NCI-H2227 treated with DMSO at 0.1 percent for 48 hours (cell line): ENCODE data around the gene RADIL.

Experiments used
- DNase-seq: peaks from one replicate; lab custom pipeline; 2025; lab: John Stamatoyannopoulos, UW

The RADIL gene

DNA sequence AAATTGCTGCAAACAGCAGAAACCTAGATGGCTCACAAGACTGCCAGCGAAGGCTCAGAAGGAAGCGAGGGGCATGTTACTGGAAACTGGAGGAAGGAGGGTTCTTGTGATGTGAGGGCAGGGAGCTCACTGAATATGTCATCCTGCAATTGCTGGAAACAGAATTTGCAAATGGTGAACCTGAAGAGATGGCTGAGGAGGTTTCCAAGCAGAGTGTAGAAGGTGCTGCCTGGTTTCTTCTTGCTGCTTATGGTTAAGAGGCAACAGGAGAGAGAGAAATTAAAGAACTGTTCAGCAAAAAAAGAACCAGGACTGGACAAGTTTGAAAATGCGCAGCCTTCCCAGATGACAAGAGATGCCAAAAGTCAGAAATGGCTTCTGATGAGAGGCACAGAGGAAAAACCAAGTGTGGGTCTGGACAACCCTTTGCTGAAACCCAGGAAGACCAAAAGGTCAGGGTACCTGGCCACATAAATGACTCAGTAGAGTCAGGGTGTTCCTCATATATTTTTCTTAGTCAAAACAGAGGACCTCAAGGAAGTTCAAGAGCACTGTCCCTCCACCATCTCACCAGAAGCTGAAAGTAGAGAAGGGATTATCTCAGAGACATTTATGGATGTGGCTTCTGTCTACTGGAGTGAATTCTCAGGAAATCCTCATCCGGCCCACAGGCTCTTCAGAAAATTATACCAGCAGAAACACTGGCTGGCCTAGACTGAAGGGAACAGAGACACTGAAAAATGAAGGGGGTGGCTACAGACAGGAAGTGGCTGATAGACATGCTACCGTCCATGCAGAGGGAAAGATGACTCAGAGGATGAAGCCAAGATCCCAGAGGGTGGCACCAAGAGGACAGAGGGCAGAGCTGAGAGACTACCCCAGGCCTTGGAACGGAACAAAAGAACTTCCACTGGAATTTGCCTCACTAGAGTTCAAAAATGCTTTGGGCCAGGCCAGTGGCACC is 31.8 kb downstream of the RADIL start:
- DNase-seq = no peak

- DNase-seq = no peak
Measured at GRCh38 chr7:4850262-4850795, 33.2 kb downstream of the RADIL start.

- DNase-seq = no peak
Measured at GRCh38 chr7:4849390-4849789, 34.1 kb downstream of the RADIL start.

- peak; percentile 19 for DNase-seq
Measured at GRCh38 chr7:4845740-4846142, 37.8 kb downstream of the RADIL start.

DNA sequence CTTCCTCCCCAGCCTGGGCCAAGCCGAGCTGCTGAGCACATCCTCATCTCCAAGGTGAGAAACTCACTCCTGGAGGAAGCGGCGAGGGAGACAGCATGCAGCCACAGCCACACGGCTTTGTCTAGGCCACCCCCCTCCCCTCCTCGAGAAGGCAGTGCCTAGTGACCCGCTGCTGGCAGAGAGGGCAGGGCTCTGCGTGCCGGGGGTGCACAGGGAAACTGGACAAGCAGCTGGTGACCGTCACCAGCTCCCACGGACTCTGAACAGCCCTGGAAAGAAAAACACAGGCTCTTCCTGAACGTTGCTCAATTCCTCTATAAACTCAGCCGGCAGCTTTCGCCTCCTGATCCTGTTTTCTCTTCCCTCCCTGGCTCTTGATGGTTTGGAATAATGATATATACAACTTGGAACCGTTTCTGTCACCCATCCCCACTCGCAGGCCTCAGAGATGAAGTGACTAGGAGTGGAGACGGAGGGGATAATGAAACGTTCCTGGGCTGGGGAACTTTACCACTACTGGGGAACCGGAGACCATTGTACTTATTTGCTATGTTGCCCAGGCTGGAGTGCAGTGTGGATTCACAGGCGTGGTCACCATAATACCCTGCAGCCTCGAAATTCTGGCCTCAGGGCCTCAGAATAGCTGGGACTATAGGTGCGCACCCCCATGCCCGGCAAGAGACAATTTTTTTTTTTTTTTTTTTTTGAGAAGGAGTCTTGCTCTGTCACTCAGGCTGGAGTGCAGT is 41.0 kb downstream of the RADIL start:
- DNase-seq = no peak

DNA sequence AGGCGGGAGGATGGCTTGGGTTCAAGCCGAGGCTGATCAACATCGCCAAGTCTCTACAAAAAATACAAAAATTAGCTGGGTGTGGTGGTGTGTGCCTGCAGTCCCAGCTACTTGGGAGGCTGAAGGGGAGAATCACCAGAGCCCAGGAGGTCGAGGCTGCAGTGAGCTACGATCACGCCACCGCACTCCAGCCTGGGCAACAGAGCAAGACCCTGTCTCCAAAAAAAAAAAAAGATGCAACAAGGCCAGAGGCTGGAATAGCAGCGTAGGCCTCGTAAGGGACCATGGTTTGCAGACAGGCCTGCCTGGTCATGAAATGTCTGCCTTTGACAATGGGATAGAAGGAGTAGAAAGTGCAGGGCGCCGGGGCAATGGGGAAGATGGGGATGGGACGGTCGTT is 41.7 kb downstream of the RADIL start:
- no peak for DNase-seq

- DNase-seq = no peak
Measured at GRCh38 chr7:4841007-4841784, 42.3 kb downstream of the RADIL start.

- no peak for DNase-seq
Measured at GRCh38 chr7:4840079-4840501, 43.4 kb downstream of the RADIL start.

DNA sequence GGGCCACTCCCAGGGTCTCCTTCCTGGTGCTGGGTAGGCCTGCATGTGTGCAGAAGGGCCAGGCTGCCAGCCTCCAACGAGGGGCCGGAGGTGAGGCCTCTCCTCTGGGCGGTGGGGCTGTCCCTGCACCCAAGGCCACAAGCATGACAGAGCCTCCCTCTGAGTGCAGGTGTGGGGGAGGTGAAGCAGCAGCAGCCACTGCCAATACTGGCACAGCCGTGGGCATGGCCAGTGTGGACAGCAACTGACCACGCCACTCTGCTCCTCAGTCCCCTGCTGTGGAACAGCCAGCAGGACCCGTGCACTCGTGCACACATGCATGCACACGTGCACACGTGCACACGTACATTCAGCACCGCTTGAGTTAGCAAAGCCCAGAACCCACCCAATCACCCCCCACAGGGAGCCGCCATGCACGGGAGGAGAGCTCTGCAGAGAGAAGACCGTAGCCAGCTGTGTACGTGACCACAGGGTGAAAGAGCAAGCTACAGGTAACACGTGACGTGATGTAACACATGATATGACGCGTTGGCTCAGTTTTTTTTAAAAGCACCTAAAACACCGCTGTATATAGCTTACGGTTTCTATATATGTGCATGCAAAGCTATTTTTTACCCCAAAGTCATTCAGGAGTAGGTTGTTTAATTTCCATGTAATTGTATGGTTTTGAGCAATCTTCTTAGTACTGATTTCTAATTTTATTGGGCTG is 44.7 kb downstream of the RADIL start:
- no peak for DNase-seq

GRCh38 chr7:4837803-4838625 is 45.5 kb downstream of the RADIL start:
- DNase-seq = peak; percentile 81

DNA sequence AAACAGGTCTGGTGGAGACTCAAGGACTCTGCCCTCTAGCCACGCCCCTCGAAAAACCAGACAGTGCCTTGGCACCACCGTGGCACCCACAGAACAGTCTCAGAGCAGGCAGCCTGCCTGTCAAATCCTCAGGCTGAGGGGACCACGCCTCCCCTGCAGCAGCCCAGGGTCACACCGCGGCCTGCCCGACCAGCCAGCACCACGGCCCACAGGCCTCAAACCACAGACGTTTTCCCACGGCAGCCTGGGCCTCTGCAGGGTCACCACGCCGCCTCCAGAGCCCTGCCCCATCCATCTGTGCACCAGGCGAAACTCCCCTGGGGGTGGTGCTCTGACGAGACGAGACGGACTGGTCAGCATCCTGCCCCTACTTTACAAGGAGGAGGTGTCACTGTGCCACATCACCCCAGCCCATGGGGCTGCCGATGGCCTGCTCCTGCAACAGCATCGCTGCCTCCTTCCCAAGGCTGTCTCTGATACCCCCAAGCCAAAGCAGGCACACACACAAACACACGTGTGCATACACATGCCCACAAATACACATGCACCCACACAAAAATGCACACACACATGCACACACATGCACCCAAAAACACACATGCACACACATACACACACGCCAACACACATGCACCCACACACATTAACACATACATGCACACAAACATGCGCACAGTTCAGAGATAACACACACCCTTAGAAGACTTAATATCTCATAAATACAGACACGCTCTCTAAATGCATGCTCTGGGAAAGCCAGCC is 46.3 kb downstream of the RADIL start:
- DNase-seq = no peak

DNA sequence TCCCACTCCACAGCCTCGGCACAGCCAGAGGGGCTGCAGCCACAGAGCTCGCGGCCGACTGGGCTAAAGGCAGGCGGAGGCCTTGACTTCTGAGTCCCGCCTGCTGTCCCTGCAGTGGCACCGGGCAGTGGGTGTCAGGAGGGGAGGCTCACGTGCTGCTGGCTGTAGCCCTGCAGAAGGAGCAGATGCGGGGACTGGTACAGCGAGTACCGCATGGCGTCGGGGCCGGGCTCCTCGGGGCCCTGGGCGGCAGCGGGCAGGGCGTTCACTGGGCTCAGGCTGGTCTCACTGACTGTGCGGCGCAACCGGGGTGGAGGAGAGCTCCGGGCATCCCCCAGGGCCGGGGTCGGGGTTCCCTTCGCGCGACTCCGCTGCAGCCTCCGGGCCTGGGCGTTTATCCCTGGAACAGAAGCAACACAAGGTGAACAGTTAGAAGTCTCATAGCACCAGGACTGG is 47.3 kb downstream of the RADIL start:
- DNase-seq = no peak

GRCh38 chr7:4835398-4836205 is 47.9 kb downstream of the RADIL start:
- no peak for DNase-seq

DNA sequence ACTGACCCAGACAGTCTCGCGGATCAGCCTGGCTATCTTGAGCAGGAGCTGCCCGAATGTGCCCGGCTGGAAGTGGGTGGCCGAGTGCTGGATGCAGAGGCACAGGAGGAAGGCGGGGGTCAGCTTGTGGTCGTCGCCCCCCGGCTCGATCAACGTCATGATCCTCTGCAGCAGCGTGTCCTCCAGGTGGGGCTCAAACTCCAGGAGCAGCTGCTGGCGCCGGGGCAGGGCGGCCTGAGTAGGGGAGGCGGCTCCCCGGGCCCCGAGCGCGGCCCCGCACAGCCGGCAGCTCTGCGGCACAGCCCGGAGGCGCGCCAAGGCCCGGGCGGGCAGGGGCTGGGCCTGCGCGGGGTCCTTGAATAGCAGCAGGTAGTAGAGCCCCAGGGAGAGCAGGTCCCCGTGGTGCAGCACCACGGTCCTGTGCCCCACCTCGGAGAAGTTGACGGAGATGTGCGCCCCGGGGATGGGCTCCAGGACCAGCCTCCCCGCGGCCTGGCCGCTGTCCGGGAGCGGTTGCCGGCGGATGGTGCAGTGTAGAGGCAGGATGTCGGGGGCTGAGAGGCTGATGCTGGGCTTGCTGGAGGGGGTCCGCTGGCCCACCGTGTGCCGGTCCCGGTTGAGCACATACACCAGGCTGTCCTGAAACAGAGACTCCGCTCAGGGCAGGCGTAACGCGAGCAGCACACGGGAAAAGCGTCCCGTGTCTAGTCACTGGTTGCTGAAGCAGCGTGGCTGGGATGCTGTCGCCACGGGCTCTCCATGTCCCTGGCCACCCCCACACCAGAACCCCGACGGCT is 48.7 kb downstream of the RADIL start:
- no peak for DNase-seq

DNA sequence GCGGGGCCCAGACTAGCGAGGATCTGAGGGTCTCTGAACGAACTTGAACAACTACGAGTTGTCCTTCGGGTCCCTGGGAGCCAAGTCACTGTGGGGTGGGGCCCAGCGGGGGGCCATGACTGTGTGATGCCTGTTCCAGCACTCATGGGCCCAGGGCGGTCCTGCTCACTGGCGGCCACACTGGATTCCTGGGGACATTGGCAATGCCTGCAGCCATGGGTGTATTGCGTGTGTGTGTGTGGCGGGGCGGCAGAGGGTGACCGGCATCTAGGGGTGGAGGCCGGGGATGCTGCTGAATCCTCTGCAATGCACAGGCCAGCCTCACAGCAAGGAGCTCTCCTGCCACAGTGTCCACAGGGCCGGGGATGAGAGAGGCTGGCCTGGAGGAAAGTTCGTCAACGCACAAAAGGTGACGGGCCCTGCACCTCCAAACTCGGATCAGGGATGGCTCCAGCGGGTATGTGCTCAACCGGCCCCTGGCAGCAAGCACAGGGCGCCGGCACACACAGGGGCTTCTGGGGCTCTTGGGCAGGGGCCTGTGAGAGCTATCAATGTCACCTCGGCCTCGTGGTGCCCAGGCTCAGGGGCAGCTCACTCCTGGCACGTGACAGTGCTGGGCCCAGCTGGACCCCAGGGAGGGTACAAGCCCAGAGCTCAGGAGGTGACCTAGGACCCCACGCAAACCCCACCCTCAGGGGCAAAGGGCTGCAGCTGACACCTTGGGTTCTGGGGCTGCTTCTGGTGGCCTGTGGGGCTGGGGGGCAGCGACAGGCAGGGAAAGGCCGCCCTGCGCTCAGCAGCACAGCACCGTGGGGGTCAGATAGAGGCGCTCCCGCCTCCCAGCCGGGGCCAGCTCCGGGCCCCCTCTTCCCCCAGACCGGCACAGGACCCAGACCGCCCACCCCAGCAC is 49.6 kb downstream of the RADIL start:
- DNase-seq = no peak

GRCh38 chr7:4833176-4833575 is 50.3 kb downstream of the RADIL start:
- no peak for DNase-seq

DNA sequence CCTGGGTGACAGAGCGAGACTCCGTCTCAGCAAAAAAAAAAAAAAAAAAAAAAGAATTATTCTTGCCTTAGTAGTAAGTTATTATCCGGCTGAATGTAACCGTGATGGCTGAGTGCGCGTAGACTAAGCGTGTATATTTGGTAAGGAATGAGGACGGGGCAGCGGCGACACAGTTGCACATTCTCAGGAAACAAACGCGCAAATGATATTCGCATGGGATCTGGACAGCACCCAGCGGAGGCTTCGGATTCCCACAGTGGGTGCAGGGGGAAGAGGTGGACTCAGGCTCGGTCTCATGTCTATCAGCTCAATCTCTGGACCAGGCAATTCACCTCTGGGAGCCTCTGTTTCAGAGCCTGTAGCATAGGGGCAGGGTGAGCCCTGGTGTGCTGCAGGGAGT is 50.8 kb downstream of the RADIL start:
- no peak for DNase-seq
